ENCODE data around the gene UBE2G1.
"Not testable (repeated sequence)": the region's sequence is repeated elsewhere in the genome, so short reads cannot be mapped to it uniquely, and the experiment has no call there.

The UBE2G1 gene

GRCh38 chr17:4366327-4367063 is at the start of gene UBE2G1:
UBE2G1 (minus strand) TSS chr17:4366675; CDS start chr17:4366316, 359 bp downstream.
- peak; percentile 56 to 99 (median 96) for DNase-seq

GRCh38 chr17:4412933-4413831 is 46.7 kb upstream of the UBE2G1 start:
- peak; percentile 27 to 96 (median 77) for DNase-seq

GRCh38 chr17:4411201-4411600 is 44.7 kb upstream of the UBE2G1 start:
- DNase-seq = no peak

GRCh38 chr17:4409659-4410058 is 43.2 kb upstream of the UBE2G1 start:
- no peak for DNase-seq

GRCh38 chr17:4407851-4408250 is 41.4 kb upstream of the UBE2G1 start:
- DNase-seq = peak in 1 of 58 donors; percentile 3

GRCh38 chr17:4407216-4407615 is 40.7 kb upstream of the UBE2G1 start:
- no peak for DNase-seq

GRCh38 chr17:4406386-4406785 is 39.9 kb upstream of the UBE2G1 start:
- no peak for DNase-seq

- no peak for DNase-seq
Measured at GRCh38 chr17:4405699-4406098, 39.2 kb upstream of the UBE2G1 start.

- no peak for DNase-seq
Measured at GRCh38 chr17:4405038-4405669, 38.7 kb upstream of the UBE2G1 start.

- DNase-seq = no peak
Measured at GRCh38 chr17:4397840-4398239, 31.4 kb upstream of the UBE2G1 start.

- DNase-seq = no peak
Measured at GRCh38 chr17:4395111-4395478, 28.6 kb upstream of the UBE2G1 start.

GRCh38 chr17:4394208-4395110 is 28.0 kb upstream of the UBE2G1 start:
- no peak for DNase-seq

- DNase-seq = no peak
Measured at GRCh38 chr17:4393806-4394205, 27.3 kb upstream of the UBE2G1 start.

- DNase-seq = no peak
Measured at GRCh38 chr17:4389079-4389478, 22.6 kb upstream of the UBE2G1 start.

- no peak for DNase-seq
Measured at GRCh38 chr17:4387137-4387536, 20.7 kb upstream of the UBE2G1 start.

GRCh38 chr17:4386406-4386805 is 19.9 kb upstream of the UBE2G1 start:
- no peak for DNase-seq

- DNase-seq = no peak
Measured at GRCh38 chr17:4381690-4382671, 15.5 kb upstream of the UBE2G1 start.

- no peak for DNase-seq
Measured at GRCh38 chr17:4378626-4379025, 12.2 kb upstream of the UBE2G1 start.

- DNase-seq = not testable (repeated sequence)
Measured at GRCh38 chr17:4377247-4377646, 10.8 kb upstream of the UBE2G1 start.

Data from anterior cingulate cortex (tissue), 58 donors.